Measurements from ENCODE around the gene MYOT.

- TF ChIP-seq, protein P1, sequence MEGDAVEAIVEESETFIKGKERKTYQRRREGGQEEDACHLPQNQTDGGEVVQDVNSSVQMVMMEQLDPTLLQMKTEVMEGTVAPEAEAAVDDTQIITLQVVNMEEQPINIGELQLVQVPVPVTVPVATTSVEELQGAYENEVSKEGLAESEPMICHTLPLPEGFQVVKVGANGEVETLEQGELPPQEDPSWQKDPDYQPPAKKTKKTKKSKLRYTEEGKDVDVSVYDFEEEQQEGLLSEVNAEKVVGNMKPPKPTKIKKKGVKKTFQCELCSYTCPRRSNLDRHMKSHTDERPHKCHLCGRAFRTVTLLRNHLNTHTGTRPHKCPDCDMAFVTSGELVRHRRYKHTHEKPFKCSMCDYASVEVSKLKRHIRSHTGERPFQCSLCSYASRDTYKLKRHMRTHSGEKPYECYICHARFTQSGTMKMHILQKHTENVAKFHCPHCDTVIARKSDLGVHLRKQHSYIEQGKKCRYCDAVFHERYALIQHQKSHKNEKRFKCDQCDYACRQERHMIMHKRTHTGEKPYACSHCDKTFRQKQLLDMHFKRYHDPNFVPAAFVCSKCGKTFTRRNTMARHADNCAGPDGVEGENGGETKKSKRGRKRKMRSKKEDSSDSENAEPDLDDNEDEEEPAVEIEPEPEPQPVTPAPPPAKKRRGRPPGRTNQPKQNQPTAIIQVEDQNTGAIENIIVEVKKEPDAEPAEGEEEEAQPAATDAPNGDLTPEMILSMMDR (IDR thresholded peaks at IDR 0.05; ENCODE audit: borderline replicate concordance, extremely low read depth, low read length, poor library complexity, severe bottlenecking) = no peak
- no peak for TF ChIP-seq EZH2 (IDR thresholded peaks at IDR 0.05; ENCODE audit: borderline replicate concordance, low read depth, low read length, severe bottlenecking)
Observed at GRCh38 chr5:137921931-137922330, 54.3 kb downstream of the MYOT start.

Measured in DND-41 (cell line).